Ovary (tissue), 3 donors: Measurements from ENCODE around the gene EYS.

ENCODE experiments used
- CTCF ChIP-seq, 3 donors: fragments of 450-650 bp in 2 of 3; fragments of 200-600 bp in 1 of 3; IDR thresholded peaks; one replicate each; pipeline versions ENCODE4 v1.5.1 to v1.8.0; 2016 to 2022; ENCODE audit warnings: antibody characterized with exemption in 3 of 3, mild to moderate bottlenecking in 1 of 3
- EP300 ChIP-seq: sonication (generic); formaldehyde crosslinking; IDR thresholded peaks from one replicate; pipeline ENCODE4 v1.6.1; 2017; ENCODE audit warnings: antibody characterized with exemption
- POLR2A ChIP-seq: fragments of 450-650 bp; IDR thresholded peaks from one replicate; pipeline ENCODE4 v1.6.1; 2017; ENCODE audit warnings: antibody characterized with exemption, mild to moderate bottlenecking, moderate library complexity
- donor health status: DM: no; HTN: no; CAD: no.

GRCh38 chr6:64141680-64142079 lies 1565.3 kb downstream of the EYS start:
- no peak for TF ChIP-seq CTCF (IDR thresholded peaks at IDR 0.05)
- no peak for TF ChIP-seq POLR2A
- no peak for TF ChIP-seq EP300
